ENCODE data around the gene TPGS1. TPM values are rescaled to one million over a fixed set of nuclear protein-coding genes. Genes with fewer than 3 reads are reported as not detected.

TPGS1 gene
- total and polyA plus RNA-seq, 2 donors (not counting 1 experiment from before 2014, with no cell fraction given): 8.1 to 33.8 TPM

GRCh38 chr19:501646-502045 lies 5.7 kb upstream of the TPGS1 start:
- Histone ChIP-seq H3K9me3 (ENCODE audit: control extremely low read depth in 1 of 3, control insufficient read depth in 2 of 3, insufficient read depth in 1 of 3, low read length in 2 of 3) (peaks cover 0 to 25% (median 0%) of the 10 kb centered on the region in 3 donors), H3K4me2 (replicated peaks; ENCODE audit: low read depth, low read length, poor library complexity, severe bottlenecking) (no peak overlapping the region), H3K4me1 (ENCODE audit: control insufficient read depth in 2 of 2, insufficient read depth in 2 of 2, low read length in 2 of 2) (peaks cover 15 to 20% of the 10 kb centered on the region in 2 donors), H3K9ac (ENCODE audit: low read length) (no peak overlapping the region), H3K79me2 (ENCODE audit: control insufficient read depth, insufficient read depth, low read length) (no peaks in the 10 kb centered on the region), H2AFZ (ENCODE audit: insufficient read depth, low read depth, low read length, poor library complexity, severe bottlenecking) (no peak overlapping the region), H3K36me3 (replicated peaks in 1 of 2; ENCODE audit: control extremely low read depth in 1 of 2, control insufficient read depth in 1 of 2, extremely low read depth in 1 of 2, insufficient read depth in 2 of 2, low read length in 1 of 2) (no peaks in the 10 kb centered on the region), H3K27ac (ENCODE audit: low read length in 2 of 2) (no peak overlapping the region), H3K4me3 (ENCODE audit: control extremely low read depth in 1 of 5, extremely low read depth in 1 of 5, insufficient read depth in 1 of 5, low read depth in 2 of 5, low read length in 4 of 5) (no peak overlapping the region), H3K27me3 (replicated peaks in 1 of 4; ENCODE audit: control extremely low read depth in 1 of 4, control insufficient read depth in 3 of 4, insufficient read depth in 4 of 4, low read length in 3 of 4) (peaks cover 0 to 22% (median 6%) of the 10 kb centered on the region in 4 experiments), H4K20me1 (ENCODE audit: control insufficient read depth, insufficient read depth, low read length, poor library complexity, severe bottlenecking) (no peaks in the 10 kb centered on the region)
- TF ChIP-seq CTCF (IDR thresholded peaks at IDR 0.05) (no peak), EZH2 (IDR thresholded peaks at IDR 0.05; ENCODE audit: borderline replicate concordance, insufficient read depth, low read depth, low read length, poor library complexity, severe bottlenecking) (no peak)
- H3K9me3 Mint-ChIP-seq (ENCODE audit: insufficient read depth): peaks cover 2% of the 10 kb centered on the region
- WGBS (ENCODE audit: insufficient coverage): 81% methylated on average over 14 of the region's 17 CpGs
- peaks cover 12% of the 10 kb centered on the region for H3K27me3 Mint-ChIP-seq
- peaks cover 12% of the 10 kb centered on the region for H3K4me1 Mint-ChIP-seq
- intact Hi-C loops (cut with micrococcal nuclease): loop anchor here (10.0 kb wide), 1 partner anchor 157 kb away; the partner anchor contains the start of gene MIER2
- no peak overlapping the region for H3K4me3 Mint-ChIP-seq
- ATAC-seq (ENCODE audit: low read depth): no peak
- ChIA-PET CTCF (no interaction called here), POLR2A (no interaction called here)
- no peak for DNase-seq
- no peak overlapping the region for H3K27ac Mint-ChIP-seq

GRCh38 chr19:504616-505015 lies 2.7 kb upstream of the TPGS1 start:
- Histone ChIP-seq H3K4me2 (replicated peaks; ENCODE audit: low read depth, low read length, poor library complexity, severe bottlenecking) (no peak overlapping the region), H4K20me1 (ENCODE audit: control insufficient read depth, insufficient read depth, low read length, poor library complexity, severe bottlenecking) (peaks cover 22% of the 10 kb centered on the region), H3K27ac (ENCODE audit: low read length in 2 of 2) (no peak overlapping the region), H3K27me3 (replicated peaks in 1 of 4; ENCODE audit: control extremely low read depth in 1 of 4, control insufficient read depth in 3 of 4, insufficient read depth in 4 of 4, low read length in 3 of 4) (peaks cover 0 to 2% (median 0%) of the 10 kb centered on the region in 4 experiments), H3K9me3 (ENCODE audit: control extremely low read depth in 1 of 3, control insufficient read depth in 2 of 3, insufficient read depth in 1 of 3, low read length in 2 of 3) (peaks cover 0 to 10% (median 0%) of the 10 kb centered on the region in 3 donors), H3K4me1 (ENCODE audit: control insufficient read depth in 2 of 2, insufficient read depth in 2 of 2, low read length in 2 of 2) (peaks cover 11 to 21% of the 10 kb centered on the region in 2 donors), H3K4me3 (ENCODE audit: control extremely low read depth in 1 of 5, extremely low read depth in 1 of 5, insufficient read depth in 1 of 5, low read depth in 2 of 5, low read length in 4 of 5) (no peak overlapping the region), H3K36me3 (replicated peaks in 1 of 2; ENCODE audit: control extremely low read depth in 1 of 2, control insufficient read depth in 1 of 2, extremely low read depth in 1 of 2, insufficient read depth in 2 of 2, low read length in 1 of 2) (no peaks in the 10 kb centered on the region), H3K79me2 (ENCODE audit: control insufficient read depth, insufficient read depth, low read length) (peaks cover 19% of the 10 kb centered on the region), H2AFZ (ENCODE audit: insufficient read depth, low read depth, low read length, poor library complexity, severe bottlenecking) (no peak overlapping the region), H3K9ac (ENCODE audit: low read length) (no peak overlapping the region)
- CTCF ChIA-PET: no interaction called here
- no peak for ATAC-seq (ENCODE audit: low read depth)
- Mint-ChIP-seq H3K27ac (no peak overlapping the region), H3K9me3 (ENCODE audit: insufficient read depth) (peaks cover 2% of the 10 kb centered on the region), H3K4me1 (peaks cover 20% of the 10 kb centered on the region), H3K4me3 (no peak overlapping the region), H3K27me3 (no peaks in the 10 kb centered on the region)
- no peak for DNase-seq
- no peak for TF ChIP-seq EZH2 (IDR thresholded peaks at IDR 0.05; ENCODE audit: borderline replicate concordance, insufficient read depth, low read depth, low read length, poor library complexity, severe bottlenecking)
- no peak for TF ChIP-seq CTCF (IDR thresholded peaks at IDR 0.05)
- 97% methylated on average over 14 of the region's 14 CpGs for whole genome bisulfite sequencing (ENCODE audit: insufficient coverage)
- POLR2A ChIA-PET: no interaction called here
- intact Hi-C loops (cut with micrococcal nuclease): loop anchor here (5.0 to 10.0 kb wide), 2 partner anchors 160 to 738 kb away; partner anchors contain the start of genes ATP5F1D and MIER2
